Caco-2 (cell line): ENCODE data around the gene XPO5. TPM values are rescaled to one million over a fixed set of nuclear protein-coding genes. Genes with fewer than 3 reads are reported as not detected.

ENCODE experiments used
- BruUV-seq: library from RNA; stranded (reverse); fragments of 400-500 nt; replicated peaks from 2 replicates; lab custom pipeline; 2021; lab: Mats Ljungman, UMichigan
- CTCF ChIA-PET: fragments of 300-600 bp; sonication (Branson Sonifier 250); formaldehyde crosslinking; loops from one replicate; lab custom pipeline; 2022; ENCODE audit warnings: antibody characterized with exemption; lab: Charles Lee
- POLR2A ChIA-PET: fragments of 300-600 bp; sonication (Branson Sonifier 250); formaldehyde crosslinking; loops from one replicate; lab custom pipeline; 2022; ENCODE audit warnings: antibody characterized with exemption; lab: Charles Lee
- DNase-seq, 2 experiments: peaks; one replicate each; pipeline versions ENCODE4 v3.0.0 to v3.0.0-alpha.2; 2020 to 2022
- H3K27me3 ChIP-seq: replicated peaks from 2 replicates; pipeline ENCODE4 v1.6.0; 2011; ENCODE audit warnings: low read length; ENCODE audit not compliant: control insufficient read depth, insufficient read depth
- H3K36me3 ChIP-seq: 2 replicates; pipeline ENCODE4 v1.5.1; 2011; ENCODE audit warnings: low read length; ENCODE audit not compliant: control insufficient read depth, insufficient read depth
- H3K4me1 ChIP-seq: fragments of 250-450 bp; sonication (Bioruptor Pico); 2 replicates; pipeline ENCODE4 v1.5.1; 2020; ENCODE audit warnings: mild to moderate bottlenecking
- H3K4me3 ChIP-seq: 2 replicates; pipeline ENCODE4 v1.5.1; 2011; ENCODE audit warnings: low read depth, mild to moderate bottlenecking, control low read depth, low read length
- H3K9me3 ChIP-seq: fragments of 250-450 bp; sonication (Bioruptor Pico); 2 replicates; pipeline ENCODE4 v1.5.1; 2020; ENCODE audit warnings: mild to moderate bottlenecking, moderate library complexity
- H3K27ac Mint-ChIP-seq: one replicate; pipeline ENCODE4 v1.8.0; 2022; ENCODE audit warnings: mixed read lengths; ENCODE audit not compliant: unreplicated experiment
- H3K27me3 Mint-ChIP-seq: one replicate; pipeline ENCODE4 v1.8.0; 2022; ENCODE audit warnings: mixed read lengths; ENCODE audit not compliant: insufficient read depth, unreplicated experiment
- H3K36me3 Mint-ChIP-seq: one replicate; pipeline ENCODE4 v1.8.0; 2022; ENCODE audit warnings: mild to moderate bottlenecking, mixed read lengths; ENCODE audit not compliant: insufficient read depth, unreplicated experiment
- H3K4me1 Mint-ChIP-seq: one replicate; pipeline ENCODE4 v1.8.0; 2022; ENCODE audit warnings: low read depth, mixed read lengths; ENCODE audit not compliant: unreplicated experiment
- H3K4me3 Mint-ChIP-seq: one replicate; pipeline ENCODE4 v1.8.0; 2022; ENCODE audit warnings: mild to moderate bottlenecking, moderate library complexity, mixed read lengths; ENCODE audit not compliant: unreplicated experiment
- H3K9me3 Mint-ChIP-seq: one replicate; pipeline ENCODE4 v1.8.0; 2022; ENCODE audit warnings: mixed read lengths; ENCODE audit not compliant: unreplicated experiment
- CTCF ChIP-seq, 2 experiments: fragments of 200-600 bp in 1 of 2; IDR thresholded peaks; 1 replicate in 1 of 2; 2 replicates in 1 of 2; pipeline versions ENCODE4 v1.5.1 to v1.8.0; 2011 to 2022; ENCODE audit warnings: antibody characterized with exemption in 1 of 2, control low read depth in 1 of 2, inconsistent platforms in 1 of 2, low read depth in 1 of 2, low read length in 1 of 2, mild to moderate bottlenecking in 1 of 2, moderate library complexity in 1 of 2; ENCODE audit not compliant: insufficient read depth in 1 of 2, severe bottlenecking in 1 of 2, unreplicated experiment in 1 of 2
- intact Hi-C: fragments of 100-400 bp; cut with micrococcal nuclease; formaldehyde crosslinking; loops from one replicate; pipeline ENCODE4 v1.10.0; 2022; ENCODE audit not compliant: unreplicated experiment
- total RNA-seq: library from RNA; stranded (reverse); gene quantifications from 2 replicates; pipeline ENCODE4 v1.2.3, GENCODE V29; 2022

XPO5 gene
- total RNA-seq, 1 experiment from 2014 or later: 79.3 TPM

GRCh38 chr6:43614396-43614730 is 38.5 kb upstream of the XPO5 start:
- Histone ChIP-seq H3K4me1 (peaks cover 1% of the 10 kb centered on the region), H3K27me3 (no peaks in the 10 kb centered on the region), H3K36me3 (no peaks in the 10 kb centered on the region), H3K9me3 (no peaks in the 10 kb centered on the region), H3K4me3 (no peak overlapping the region)
- Mint-ChIP-seq H3K27ac (no peak overlapping the region), H3K4me3 (no peak overlapping the region), H3K9me3 (no peaks in the 10 kb centered on the region), H3K4me1 (peaks cover under 1% of the 10 kb centered on the region), H3K36me3 (peaks cover 22% of the 10 kb centered on the region), H3K27me3 (no peaks in the 10 kb centered on the region)
- no peak for DNase-seq
- CTCF ChIA-PET: no interaction called here
- intact Hi-C loops: no loop called here
- POLR2A ChIA-PET: no interaction called here
- BruUV-seq: no TSS peak
- TF ChIP-seq CTCF (IDR thresholded peaks at IDR 0.05; ENCODE audit: insufficient read depth in 1 of 2, low read depth in 1 of 2, low read length in 1 of 2, severe bottlenecking in 1 of 2, unreplicated experiment in 1 of 2): no peak

- no peaks in the 10 kb centered on the region for H3K27me3 Mint-ChIP-seq
- Histone ChIP-seq H3K27me3 (no peaks in the 10 kb centered on the region), H3K4me1 (peaks cover 5% of the 10 kb centered on the region), H3K4me3 (no peak overlapping the region), H3K36me3 (no peaks in the 10 kb centered on the region), H3K9me3 (no peaks in the 10 kb centered on the region)
- ChIA-PET CTCF (no interaction called here), POLR2A (no interaction called here)
- TF ChIP-seq CTCF (IDR thresholded peaks at IDR 0.05; ENCODE audit: insufficient read depth in 1 of 2, low read depth in 1 of 2, low read length in 1 of 2, severe bottlenecking in 1 of 2, unreplicated experiment in 1 of 2): no peak
- no TSS peak for BruUV-seq
- intact Hi-C loops: no loop called here
- H3K9me3 Mint-ChIP-seq: no peaks in the 10 kb centered on the region
- peaks cover 22% of the 10 kb centered on the region for H3K36me3 Mint-ChIP-seq
- peaks cover 6% of the 10 kb centered on the region for H3K4me1 Mint-ChIP-seq
- H3K4me3 Mint-ChIP-seq: no peak overlapping the region
- H3K27ac Mint-ChIP-seq: no peak overlapping the region
- DNase-seq: no peak
Observed at GRCh38 chr6:43613721-43614395, 38.0 kb upstream of the XPO5 start.

GRCh38 chr6:43610431-43610830 is 34.6 kb upstream of the XPO5 start:
- peaks cover 9% of the 10 kb centered on the region for H3K4me1 Mint-ChIP-seq
- no peak overlapping the region for H3K4me3 ChIP-seq
- POLR2A ChIA-PET: no interaction called here
- H3K36me3 Mint-ChIP-seq: peaks cover 31% of the 10 kb centered on the region
- no peaks in the 10 kb centered on the region for H3K36me3 ChIP-seq
- no peaks in the 10 kb centered on the region for H3K9me3 ChIP-seq
- intact Hi-C loops: no loop called here
- no peak for TF ChIP-seq CTCF (IDR thresholded peaks at IDR 0.05; ENCODE audit: insufficient read depth in 1 of 2, low read depth in 1 of 2, low read length in 1 of 2, severe bottlenecking in 1 of 2, unreplicated experiment in 1 of 2)
- DNase-seq: no peak
- H3K4me1 ChIP-seq: peaks cover 5% of the 10 kb centered on the region
- no peak overlapping the region for H3K4me3 Mint-ChIP-seq
- H3K27me3 Mint-ChIP-seq: no peaks in the 10 kb centered on the region
- BruUV-seq: no TSS peak
- H3K27ac Mint-ChIP-seq: no peak overlapping the region
- no peaks in the 10 kb centered on the region for H3K9me3 Mint-ChIP-seq
- CTCF ChIA-PET: no interaction called here
- no peaks in the 10 kb centered on the region for H3K27me3 ChIP-seq
